SK-N-SH (cell line): ENCODE results near the gene NSDHL.

ENCODE experiments used
- CTCF ChIP-seq: fragments of 200-600 bp; sonication (generic); IDR thresholded peaks from 2 replicates; pipeline ENCODE4 v1.6.1; 2017; ENCODE audit warnings: antibody characterized with exemption, mild to moderate bottlenecking, moderate library complexity
- FOXJ3 ChIP-seq: sonication (generic); formaldehyde crosslinking; IDR thresholded peaks from 2 replicates; pipeline ENCODE4 v1.5.1; 2020; ENCODE audit warnings: mild to moderate bottlenecking, missing genetic modification reagents
- FOXM1 ChIP-seq: IDR thresholded peaks from 2 replicates; pipeline ENCODE4 v1.4.0; 2012; ENCODE audit warnings: low read depth, mild to moderate bottlenecking
- NFIC ChIP-seq: IDR thresholded peaks from 2 replicates; pipeline ENCODE4 v1.4.0; 2012; ENCODE audit warnings: borderline replicate concordance
- POLR2AphosphoS5 ChIP-seq: IDR thresholded peaks from 2 replicates; pipeline ENCODE4 v1.6.1; 2012; ENCODE audit warnings: low read depth, low read length
- RAD21 ChIP-seq: IDR thresholded peaks from 2 replicates; pipeline ENCODE4 v1.6.1; 2012; ENCODE audit warnings: mild to moderate bottlenecking, low read length
- TAF1 ChIP-seq: IDR thresholded peaks from 2 replicates; pipeline ENCODE4 v1.6.1; 2012; ENCODE audit warnings: low read depth, mild to moderate bottlenecking, low read length, moderate library complexity, borderline replicate concordance
- TEAD4 ChIP-seq: IDR thresholded peaks from 2 replicates; pipeline ENCODE4 v1.4.0; 2012; ENCODE audit warnings: mild to moderate bottlenecking, borderline replicate concordance; ENCODE audit not compliant: insufficient read depth
- YY1 ChIP-seq: IDR thresholded peaks from 2 replicates; pipeline ENCODE4 v1.4.0; 2012; ENCODE audit warnings: low read depth, mild to moderate bottlenecking
- ZBTB33 ChIP-seq: IDR thresholded peaks from 2 replicates; pipeline ENCODE4 v1.4.0; 2012; ENCODE audit warnings: low read depth, borderline replicate concordance
- TF ChIP-seq, protein P1 (sequence below): IDR thresholded peaks from 2 replicates; pipeline ENCODE4 v1.4.0; 2012; ENCODE audit warnings: low read depth

DNA sequence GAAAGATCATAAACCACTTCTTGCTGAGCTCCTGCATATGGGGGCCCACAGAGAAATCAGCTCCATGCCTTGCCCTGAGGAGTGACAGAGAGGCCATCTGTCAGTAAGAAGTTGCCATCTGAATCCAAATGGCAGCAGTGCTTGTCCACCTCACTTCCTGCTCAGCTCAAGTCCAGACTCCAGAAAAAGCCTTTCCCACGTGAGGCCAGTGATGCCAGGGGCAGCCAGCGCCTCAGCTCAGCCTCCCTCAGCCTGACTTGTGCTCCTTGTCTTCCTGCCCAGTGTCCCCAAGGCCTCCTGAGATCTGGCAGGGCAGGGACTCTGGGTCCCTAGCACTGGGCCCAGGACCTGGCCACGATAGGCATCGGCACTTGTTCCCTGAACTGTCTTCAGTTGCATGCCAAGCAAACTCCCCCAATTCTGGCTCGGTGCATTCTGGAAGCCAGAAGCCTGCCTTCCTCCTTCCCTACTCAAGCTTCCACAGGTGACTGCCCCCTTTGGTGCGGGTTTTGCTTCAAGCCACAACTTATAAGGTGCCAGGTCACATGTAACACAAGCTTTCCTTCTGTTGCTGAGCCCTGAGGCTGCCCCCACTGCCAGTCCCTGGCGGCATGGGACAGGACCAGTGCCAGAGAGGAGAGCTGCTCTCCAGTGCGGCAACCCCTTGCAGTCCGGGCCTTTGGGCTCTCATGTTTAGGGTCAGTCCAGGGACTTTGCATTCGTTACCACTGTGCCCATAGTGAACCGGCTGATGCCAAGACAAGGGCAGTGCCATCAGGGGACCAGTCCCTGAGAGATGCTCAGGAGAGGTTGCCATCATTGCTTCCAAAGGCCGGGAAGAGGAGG is 69.2 kb downstream of the NSDHL start:
- TF ChIP-seq, protein P1, sequence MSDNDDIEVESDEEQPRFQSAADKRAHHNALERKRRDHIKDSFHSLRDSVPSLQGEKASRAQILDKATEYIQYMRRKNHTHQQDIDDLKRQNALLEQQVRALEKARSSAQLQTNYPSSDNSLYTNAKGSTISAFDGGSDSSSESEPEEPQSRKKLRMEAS, result no peak
- no peak for TF ChIP-seq FOXJ3 (CRISPR knock-in tag)
- no peak for TF ChIP-seq POLR2AphosphoS5
- TF ChIP-seq FOXM1, result no peak
- TF ChIP-seq CTCF, result no peak
- TF ChIP-seq ZBTB33, result no peak
- TF ChIP-seq RAD21, result no peak
- no peak for TF ChIP-seq NFIC
- no peak for TF ChIP-seq YY1
- no peak for TF ChIP-seq TEAD4
- no peak for TF ChIP-seq TAF1
